G401 (cell line): ENCODE data around the gene TTYH2. TPM values are rescaled to one million over a fixed set of nuclear protein-coding genes. Genes with fewer than 3 reads are reported as not detected.
A peak's percentile ranks its signal among the peaks of the same experiment; 100 is the strongest.

Experiments
- DNase-seq: peaks from one replicate; pipeline ENCODE4 v3.0.0-alpha.2; 2015; ENCODE audit warnings: low spot score
- in situ Hi-C: cut with HindIII; loops from 2 replicates; pipeline ENCODE4 v1.10.0; 2016; ENCODE audit warnings: low sequenced_read_pairs, mixed read lengths
- total RNA-seq: library from RNA; depleted of rRNA; stranded (reverse); fragments of >200 nt; shearing (Covaris generic); gene quantifications from 2 replicates; pipeline ENCODE4 v1.2.3, GENCODE V29; 2014

Gene TTYH2
- total RNA-seq, 1 experiment from 2014 or later: 7.6 TPM

DNA sequence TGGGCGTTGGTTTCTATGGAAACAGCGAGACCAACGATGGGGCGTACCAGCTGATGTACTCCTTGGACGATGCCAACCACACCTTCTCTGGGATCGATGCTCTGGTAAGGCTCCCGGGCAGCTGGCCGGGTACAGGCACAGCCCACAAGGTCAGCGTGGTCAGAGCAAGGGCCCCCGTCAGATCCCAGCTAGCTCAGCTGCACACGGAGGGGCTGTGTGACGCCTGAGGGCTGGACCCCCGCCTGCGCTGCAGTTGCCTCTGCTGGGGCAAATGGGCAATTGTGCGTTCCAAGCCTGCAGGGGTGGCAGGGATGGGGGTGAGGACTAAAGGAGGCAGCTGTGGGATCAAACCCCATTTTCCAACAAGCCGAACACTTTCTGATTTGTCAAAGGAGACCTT lies 17.5 kb downstream of the TTYH2 start:
- in situ Hi-C loops: no loop called here
- DNase-seq: no peak

DNA sequence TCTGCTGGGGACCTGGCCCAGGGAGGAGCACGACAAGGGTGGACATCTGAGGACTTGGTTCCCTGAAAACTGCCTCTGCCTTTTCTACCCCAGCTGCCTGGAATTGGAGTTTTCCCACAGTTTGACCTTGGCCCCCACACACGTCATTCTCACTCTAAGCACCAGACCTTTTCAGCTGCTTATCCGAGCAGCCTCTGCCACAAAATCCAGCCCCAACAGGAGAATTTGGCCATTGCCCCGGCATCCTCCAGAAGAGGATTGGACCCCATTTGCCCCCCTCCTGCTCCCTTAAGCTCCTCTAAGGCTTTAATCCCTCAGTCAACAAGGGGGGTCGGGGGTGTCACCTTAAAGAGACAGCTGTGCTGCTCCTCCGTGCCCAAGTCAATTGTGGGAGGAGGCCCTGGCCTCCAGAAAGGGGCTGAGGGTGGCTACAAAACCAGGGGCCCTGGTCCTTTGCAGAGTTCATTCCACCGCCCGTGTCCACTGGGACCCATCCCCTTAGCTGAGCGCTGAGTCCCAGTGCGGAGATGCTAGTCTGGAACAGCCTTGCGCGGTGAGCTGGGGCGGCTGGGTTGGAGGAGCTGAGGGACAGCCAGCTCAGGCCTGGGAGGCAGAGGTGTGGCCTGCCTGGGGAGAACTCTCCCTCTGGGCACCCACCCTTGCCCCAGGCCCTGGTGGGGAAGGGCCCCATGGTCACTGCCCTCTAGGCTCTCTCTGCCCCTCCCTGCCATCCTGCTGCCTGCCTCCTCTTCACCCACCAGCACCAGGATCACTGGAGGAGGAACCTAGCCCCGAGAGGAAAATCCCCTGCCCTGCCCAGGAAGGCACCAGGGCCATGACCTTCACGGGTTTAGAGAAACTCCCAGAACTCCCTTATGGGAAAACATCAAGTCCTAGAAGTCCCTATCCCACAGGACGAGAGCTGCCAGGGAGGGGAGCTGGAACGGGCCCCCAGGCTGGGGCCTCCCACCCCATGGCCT lies 18.8 kb downstream of the TTYH2 start:
- DNase-seq: no peak
- in situ Hi-C loops: no loop called here

DNA sequence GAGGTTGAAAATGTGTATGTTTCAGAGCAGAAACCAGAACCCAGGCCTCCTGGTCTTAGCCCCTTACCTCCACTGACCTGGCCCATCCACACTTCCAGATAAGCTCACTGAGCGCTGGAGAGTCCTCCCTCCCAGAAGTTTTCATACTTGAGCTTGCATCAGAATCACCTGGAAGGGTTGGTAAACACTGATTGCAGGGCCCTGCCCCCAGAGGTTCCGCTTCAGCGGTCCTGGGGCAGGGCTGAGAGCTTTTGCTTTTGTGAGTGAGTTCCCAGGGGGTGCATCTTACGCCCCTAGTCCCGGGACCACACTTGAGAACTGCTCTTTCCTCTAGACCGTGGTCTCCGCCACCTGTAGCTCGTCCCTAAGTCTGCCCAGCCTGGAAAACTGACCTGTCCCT lies 20.6 kb downstream of the TTYH2 start:
- in situ Hi-C loops: no loop called here

DNA sequence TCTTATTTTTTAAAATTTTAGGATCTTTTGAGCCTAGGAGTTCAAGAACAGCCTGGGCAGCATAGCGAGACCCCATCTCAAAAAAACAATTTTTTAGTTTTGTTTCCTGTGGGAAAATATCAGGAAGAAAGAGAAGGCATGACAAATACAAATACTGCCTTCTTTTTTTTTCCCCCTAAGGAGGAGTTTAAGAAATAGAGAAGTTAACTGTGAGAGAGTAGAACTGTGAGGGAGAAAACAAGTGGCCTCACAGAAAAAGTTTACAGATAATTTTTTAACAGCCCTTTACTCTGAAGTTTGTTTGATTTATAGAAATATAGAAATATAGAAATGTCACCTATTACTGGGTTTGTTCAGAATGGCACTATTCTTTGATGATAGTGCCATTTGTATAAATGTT lies 21.1 kb downstream of the TTYH2 start:
- in situ Hi-C loops: no loop called here
- DNase-seq: no peak

More for the DNA sequence above, 20.6 kb downstream of the TTYH2 start:
- DNase-seq: no peak

DNA sequence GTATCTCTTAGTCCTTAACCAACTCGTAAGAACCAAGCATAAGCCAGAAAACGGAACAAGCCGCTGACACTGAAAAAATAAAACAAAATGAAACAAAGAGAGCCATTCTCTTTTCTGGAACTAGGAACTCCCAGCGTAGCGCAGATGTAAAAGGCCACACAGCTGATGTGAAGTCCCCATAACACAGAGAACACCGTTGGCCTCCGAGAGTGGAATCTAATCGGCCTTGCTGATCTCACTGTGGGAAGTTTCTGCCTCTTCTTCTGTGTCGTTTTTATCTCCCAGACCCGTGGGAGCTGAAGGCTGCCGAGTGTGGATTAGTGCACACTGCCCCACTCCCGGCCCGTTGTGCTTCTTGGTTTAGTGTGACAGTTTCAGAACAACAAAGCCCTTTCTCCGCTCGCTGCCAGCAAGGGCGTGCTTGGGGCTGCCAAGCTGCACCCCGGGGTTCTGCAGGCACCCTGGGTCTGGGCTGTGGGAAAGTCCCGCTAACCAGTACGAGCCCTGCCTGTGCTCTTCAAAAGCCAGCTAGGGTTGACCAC lies 21.7 kb downstream of the TTYH2 start:
- DNase-seq: no peak
- in situ Hi-C loops: no loop called here

- no peak for DNase-seq
- in situ Hi-C loops: no loop called here
Observed at GRCh38 chr17:74235911-74236371, 22.6 kb downstream of the TTYH2 start.

DNA sequence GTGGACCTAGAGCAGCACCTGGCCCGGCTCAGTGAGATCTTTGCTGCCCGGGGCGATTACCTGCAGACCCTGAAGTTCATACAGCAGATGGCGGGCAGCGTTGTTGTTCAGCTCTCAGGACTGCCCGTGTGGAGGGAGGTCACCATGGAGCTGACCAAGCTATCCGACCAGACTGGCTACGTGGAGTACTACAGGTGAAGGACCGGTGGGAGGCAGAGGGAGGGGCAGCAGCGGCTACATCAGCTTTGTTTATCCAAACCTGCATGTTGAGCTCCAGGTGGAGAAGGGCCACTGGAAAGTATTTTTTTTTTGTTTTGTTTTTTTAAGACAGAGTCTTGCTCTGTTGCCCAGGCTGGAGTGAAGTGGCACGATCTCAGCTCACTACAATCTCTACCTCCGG lies 23.9 kb downstream of the TTYH2 start:
- in situ Hi-C loops: no loop called here
- DNase-seq: no peak

GRCh38 chr17:74239172-74239571 lies 25.8 kb downstream of the TTYH2 start:
- in situ Hi-C loops: no loop called here
- no peak for DNase-seq

DNA sequence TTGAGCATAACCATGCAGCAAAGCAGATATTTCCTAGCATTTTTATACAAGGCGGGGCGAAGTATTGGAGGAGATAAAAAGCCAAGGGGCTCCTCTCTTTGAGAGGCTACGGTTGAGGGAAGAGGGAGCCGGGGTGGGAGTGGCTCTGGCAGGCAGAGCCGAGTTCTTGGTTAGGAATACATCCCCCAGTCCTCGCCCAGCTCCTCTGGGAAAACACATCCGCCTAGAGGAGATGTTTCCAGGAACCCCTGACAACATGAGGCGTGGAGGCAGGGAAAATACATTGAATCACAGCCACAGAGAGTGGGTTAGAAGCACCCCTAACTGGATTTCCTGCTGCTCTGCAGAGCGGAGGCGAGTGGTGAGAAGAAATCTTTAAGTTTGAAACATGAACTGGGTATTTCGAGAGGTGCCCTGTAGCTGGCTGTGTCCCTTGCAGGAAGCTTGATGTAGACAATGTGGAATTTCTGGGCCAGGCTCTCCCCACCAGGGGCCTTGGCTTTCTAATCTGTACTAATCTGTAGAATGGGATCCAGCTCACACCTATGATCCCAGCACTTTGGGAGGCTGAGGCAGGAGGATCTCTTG lies 27.3 kb downstream of the TTYH2 start:
- no peak for DNase-seq
- in situ Hi-C loops: no loop called here

GRCh38 chr17:74241431-74241830 lies 28.1 kb downstream of the TTYH2 start:
- peak; percentile 20 for DNase-seq
- in situ Hi-C loops: no loop called here

DNA sequence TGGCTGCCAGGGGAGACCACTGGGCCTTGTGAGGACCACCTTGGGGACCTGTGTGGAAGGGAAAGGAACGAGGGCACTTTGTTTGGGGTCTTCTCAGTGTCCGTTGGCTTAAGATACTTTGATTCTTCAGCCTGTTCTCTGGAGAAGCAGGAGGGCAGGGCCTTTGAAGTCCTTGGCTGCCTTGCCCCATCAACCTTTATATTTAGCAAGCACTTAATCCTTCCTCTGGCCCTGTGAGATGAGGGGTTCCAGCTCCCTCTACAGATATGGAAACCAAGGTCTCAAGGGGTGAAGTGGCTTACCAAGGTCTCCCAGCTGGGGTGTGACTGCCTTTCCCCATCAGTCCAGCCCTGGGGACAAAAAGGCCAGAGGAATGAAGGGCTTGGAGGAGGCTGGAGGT lies 28.5 kb downstream of the TTYH2 start:
- DNase-seq: no peak
- in situ Hi-C loops: no loop called here

GRCh38 chr17:74243013-74243755 lies 29.8 kb downstream of the TTYH2 start:
- in situ Hi-C loops: no loop called here
- peak; percentile 99 for DNase-seq

- in situ Hi-C loops: no loop called here
- no peak for DNase-seq
Observed at GRCh38 chr17:74244128-74244527, 30.8 kb downstream of the TTYH2 start.

DNA sequence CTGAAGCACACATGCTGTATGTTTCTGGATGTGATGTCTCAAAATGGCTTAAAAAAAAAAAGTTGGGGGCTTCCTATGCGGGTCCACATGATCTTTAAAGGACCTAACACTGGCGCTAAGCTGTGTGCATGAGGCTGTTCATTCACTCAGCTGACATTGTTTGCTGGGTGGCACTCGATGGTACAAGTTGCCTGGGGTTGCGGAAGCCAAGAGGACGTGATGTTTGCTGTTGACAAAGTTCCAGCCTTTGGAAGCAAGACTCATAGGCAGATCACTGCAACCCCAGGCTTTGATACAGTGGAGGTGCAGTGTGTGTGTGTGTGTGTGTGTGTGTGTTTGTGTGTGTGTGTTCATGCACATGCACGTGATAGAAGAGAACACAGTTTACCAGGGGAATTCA lies 31.2 kb downstream of the TTYH2 start:
- in situ Hi-C loops: no loop called here
- peak; percentile 35 for DNase-seq

DNA sequence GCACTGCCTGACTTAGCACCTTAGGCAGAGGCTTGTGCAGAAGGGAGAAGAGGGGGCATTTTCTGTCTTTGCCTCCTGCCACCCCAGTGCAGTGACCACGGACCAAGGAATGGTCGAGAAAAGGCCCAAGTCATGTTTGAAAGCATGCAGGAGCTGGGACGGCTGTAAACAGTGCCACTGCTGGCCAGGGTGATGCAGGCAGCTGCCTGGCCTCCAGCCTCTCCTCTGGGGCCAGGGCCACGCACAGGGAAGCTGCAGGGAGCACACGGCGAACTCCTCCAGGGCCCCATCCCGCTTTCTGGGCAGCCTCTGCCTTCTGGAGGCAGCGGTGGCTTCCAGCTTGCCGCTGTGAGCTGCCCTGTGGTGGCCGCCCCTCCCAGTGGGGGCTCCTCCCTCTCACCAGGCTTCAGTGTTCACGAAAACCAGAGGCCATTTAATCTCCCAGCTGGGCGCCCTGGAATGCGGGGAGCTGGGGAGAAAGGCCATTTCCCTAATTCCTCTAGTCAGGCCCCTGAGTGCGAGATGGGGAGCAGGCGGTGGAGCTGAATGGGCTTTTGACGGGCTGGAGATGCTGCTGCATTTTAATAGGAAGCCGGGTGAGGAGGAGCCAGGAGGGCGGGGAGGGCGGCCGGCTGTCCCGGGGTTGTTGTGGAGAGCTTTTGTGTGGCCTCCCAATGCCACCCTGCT lies 31.9 kb downstream of the TTYH2 start:
- in situ Hi-C loops: no loop called here
- peak; percentile 36 for DNase-seq

- in situ Hi-C loops: no loop called here
- no peak for DNase-seq
Observed at GRCh38 chr17:74245871-74246270, 32.5 kb downstream of the TTYH2 start.

DNA sequence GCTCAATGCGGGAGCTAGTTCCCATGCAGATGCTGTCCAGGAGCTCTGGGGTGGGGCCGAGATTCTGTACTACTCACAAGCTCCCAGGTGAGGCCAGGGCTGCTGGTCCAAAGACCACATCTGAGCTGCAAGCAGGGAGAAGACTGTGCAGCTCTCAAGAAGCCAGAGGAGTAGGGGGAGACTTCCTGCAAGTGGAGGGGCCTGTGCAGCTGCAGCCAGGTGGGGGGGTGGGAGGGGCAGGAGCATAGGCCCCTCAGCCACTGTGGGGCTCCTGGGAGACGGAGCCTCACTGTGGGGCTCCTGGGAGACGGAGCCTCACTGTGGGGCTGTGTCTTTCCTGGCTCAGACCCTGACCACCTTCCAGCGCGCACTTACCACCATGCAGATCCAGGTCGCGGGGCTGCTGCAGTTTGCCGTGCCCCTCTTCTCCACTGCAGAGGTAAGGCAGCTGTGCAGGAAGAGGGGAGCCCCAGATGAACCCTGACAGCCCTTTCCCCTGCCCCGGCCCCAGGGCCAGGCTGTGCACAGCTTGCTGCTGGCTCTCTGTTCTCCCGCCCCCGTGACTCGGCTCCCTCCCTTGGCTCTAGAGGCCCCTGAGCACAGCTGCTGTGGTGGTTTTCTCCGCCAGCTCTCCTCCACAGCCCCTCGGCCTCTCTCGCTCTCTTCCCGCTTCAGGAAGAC lies 36.4 kb downstream of the TTYH2 start:
- DNase-seq: no peak
- in situ Hi-C loops: no loop called here

DNA sequence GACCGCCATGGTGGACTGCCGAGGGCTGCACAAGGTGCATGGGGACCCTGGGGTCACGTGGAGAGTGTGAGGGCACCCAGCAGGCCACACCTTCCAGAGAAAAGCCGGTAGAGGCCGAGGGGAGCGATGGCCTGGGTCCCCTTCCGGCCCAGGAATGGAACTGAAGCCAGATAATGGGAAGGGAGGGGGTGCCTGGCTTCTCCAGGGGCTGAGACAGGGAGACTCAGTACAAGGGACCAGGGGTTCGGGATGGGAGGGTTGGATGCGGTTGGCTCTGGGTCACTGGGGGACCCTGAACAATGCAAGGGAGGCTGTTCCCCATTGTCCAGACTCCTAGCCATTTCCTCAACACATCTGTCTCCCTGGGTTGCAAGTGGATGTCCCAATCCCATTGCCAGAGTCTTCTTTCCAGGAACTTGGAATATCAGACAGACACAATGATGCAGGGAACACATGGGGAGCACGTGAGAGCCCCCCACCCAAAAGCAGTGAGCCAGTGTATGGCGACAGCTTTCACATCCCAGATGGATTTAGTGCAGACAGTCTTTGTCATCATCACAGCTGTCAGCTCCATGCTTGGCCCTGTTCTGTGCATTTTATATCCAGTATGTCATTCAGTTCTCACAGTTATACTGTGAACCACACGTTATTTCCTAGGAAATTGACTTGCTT lies 37.1 kb downstream of the TTYH2 start:
- DNase-seq: no peak
- in situ Hi-C loops: no loop called here
